ENCODE results near the gene UBA52.

Gene UBA52

GRCh38 chr19:18604820-18605159 is 33.1 kb downstream of the UBA52 start:
- Histone ChIP-seq H3K4me3 (ENCODE audit: insufficient read depth, low read length, poor library complexity, severe bottlenecking) (no peak overlapping the region), H2AFZ (ENCODE audit: low read depth, low read length, severe bottlenecking) (no peak overlapping the region), H3K9me2 (replicated peaks; ENCODE audit: insufficient read depth, low read length) (no peaks in the 10 kb centered on the region), H3K4me2 (ENCODE audit: low read depth, low read length, poor library complexity, severe bottlenecking) (no peak overlapping the region), H3K9me3 (ENCODE audit: insufficient read depth, low read length) (no peaks in the 10 kb centered on the region), H3K27me3 (ENCODE audit: low read length) (0 out of 2 replicates have a peak, but pooled peaks cover 6% of the 10 kb centered on the region), H4K20me1 (ENCODE audit: low read depth, low read length) (no peaks in the 10 kb centered on the region), H3K36me3 (ENCODE audit: low read length) (no peaks in the 10 kb centered on the region), H3K27ac (ENCODE audit: low read depth, low read length) (no peak overlapping the region), H3K79me2 (ENCODE audit: insufficient read depth, low read length) (no peaks in the 10 kb centered on the region), H3F3A (ENCODE audit: insufficient read depth) (no peaks in the 10 kb centered on the region), H3K9ac (ENCODE audit: low read length) (no peak overlapping the region)
- no peak for TF ChIP-seq CTCF (IDR thresholded peaks at IDR 0.05; ENCODE audit: insufficient read depth, low read length, poor library complexity, severe bottlenecking)
- TF ChIP-seq EZH2phosphoT487 (conservative IDR thresholded peaks at IDR 0.05; ENCODE audit: low read length) = no peak

- H3K4me3 ChIP-seq (ENCODE audit: insufficient read depth, low read length, poor library complexity, severe bottlenecking) = no peak overlapping the region
- H3F3A ChIP-seq (ENCODE audit: insufficient read depth) = no peaks in the 10 kb centered on the region
- H3K4me2 ChIP-seq (ENCODE audit: low read depth, low read length, poor library complexity, severe bottlenecking) = no peak overlapping the region
Observed at GRCh38 chr19:18605196-18605545, 33.5 kb downstream of the UBA52 start.

GRCh38 chr19:18605546-18606280 is 34.1 kb downstream of the UBA52 start:
- no peaks in the 10 kb centered on the region for H4K20me1 ChIP-seq (ENCODE audit: low read depth, low read length)
- no peak for TF ChIP-seq CTCF (IDR thresholded peaks at IDR 0.05; ENCODE audit: insufficient read depth, low read length, poor library complexity, severe bottlenecking)
- no peak for TF ChIP-seq EZH2phosphoT487 (conservative IDR thresholded peaks at IDR 0.05; ENCODE audit: low read length)
- H3K27me3 ChIP-seq (ENCODE audit: low read length) = 0 out of 2 replicates have a peak, but pooled peaks cover 6% of the 10 kb centered on the region
- H3K79me2 ChIP-seq (ENCODE audit: insufficient read depth, low read length) = no peaks in the 10 kb centered on the region
- H3K4me3 ChIP-seq (ENCODE audit: insufficient read depth, low read length, poor library complexity, severe bottlenecking) = no peak overlapping the region
- H3F3A ChIP-seq (ENCODE audit: insufficient read depth) = no peaks in the 10 kb centered on the region
- no peaks in the 10 kb centered on the region for H3K9me3 ChIP-seq (ENCODE audit: insufficient read depth, low read length)
- H3K27ac ChIP-seq (ENCODE audit: low read depth, low read length) = no peak overlapping the region
- no peak overlapping the region for H3K9ac ChIP-seq (ENCODE audit: low read length)
- H3K4me2 ChIP-seq (ENCODE audit: low read depth, low read length, poor library complexity, severe bottlenecking) = no peak overlapping the region
- H3K36me3 ChIP-seq (ENCODE audit: low read length) = no peaks in the 10 kb centered on the region
- no peak overlapping the region for H2AFZ ChIP-seq (ENCODE audit: low read depth, low read length, severe bottlenecking)
- H3K9me2 ChIP-seq (replicated peaks; ENCODE audit: insufficient read depth, low read length) = no peaks in the 10 kb centered on the region

More at GRCh38 chr19:18605196-18605545, 33.5 kb downstream of the UBA52 start:
- Histone ChIP-seq H3K36me3 (ENCODE audit: low read length) (no peaks in the 10 kb centered on the region), H3K9me2 (replicated peaks; ENCODE audit: insufficient read depth, low read length) (no peaks in the 10 kb centered on the region), H3K79me2 (ENCODE audit: insufficient read depth, low read length) (no peaks in the 10 kb centered on the region), H4K20me1 (ENCODE audit: low read depth, low read length) (no peaks in the 10 kb centered on the region), H3K27me3 (ENCODE audit: low read length) (0 out of 2 replicates have a peak, but pooled peaks cover 6% of the 10 kb centered on the region), H3K9me3 (ENCODE audit: insufficient read depth, low read length) (no peaks in the 10 kb centered on the region), H3K9ac (ENCODE audit: low read length) (no peak overlapping the region), H2AFZ (ENCODE audit: low read depth, low read length, severe bottlenecking) (no peak overlapping the region), H3K27ac (ENCODE audit: low read depth, low read length) (no peak overlapping the region)
- no peak for TF ChIP-seq EZH2phosphoT487 (conservative IDR thresholded peaks at IDR 0.05; ENCODE audit: low read length)
- no peak for TF ChIP-seq CTCF (IDR thresholded peaks at IDR 0.05; ENCODE audit: insufficient read depth, low read length, poor library complexity, severe bottlenecking)
